GM12873 (cell line): ENCODE data around the gene GPR35.

Experiments used
- TF ChIP-seq, protein P1 (sequence below): IDR thresholded peaks from 2 replicates; pipeline ENCODE4 v1.5.1; 2012; ENCODE audit warnings: low read depth, mild to moderate bottlenecking, moderate library complexity, low read length, control low read depth; ENCODE audit not compliant: insufficient read depth; ENCODE audit errors: missing control alignments

The GPR35 gene

DNA sequence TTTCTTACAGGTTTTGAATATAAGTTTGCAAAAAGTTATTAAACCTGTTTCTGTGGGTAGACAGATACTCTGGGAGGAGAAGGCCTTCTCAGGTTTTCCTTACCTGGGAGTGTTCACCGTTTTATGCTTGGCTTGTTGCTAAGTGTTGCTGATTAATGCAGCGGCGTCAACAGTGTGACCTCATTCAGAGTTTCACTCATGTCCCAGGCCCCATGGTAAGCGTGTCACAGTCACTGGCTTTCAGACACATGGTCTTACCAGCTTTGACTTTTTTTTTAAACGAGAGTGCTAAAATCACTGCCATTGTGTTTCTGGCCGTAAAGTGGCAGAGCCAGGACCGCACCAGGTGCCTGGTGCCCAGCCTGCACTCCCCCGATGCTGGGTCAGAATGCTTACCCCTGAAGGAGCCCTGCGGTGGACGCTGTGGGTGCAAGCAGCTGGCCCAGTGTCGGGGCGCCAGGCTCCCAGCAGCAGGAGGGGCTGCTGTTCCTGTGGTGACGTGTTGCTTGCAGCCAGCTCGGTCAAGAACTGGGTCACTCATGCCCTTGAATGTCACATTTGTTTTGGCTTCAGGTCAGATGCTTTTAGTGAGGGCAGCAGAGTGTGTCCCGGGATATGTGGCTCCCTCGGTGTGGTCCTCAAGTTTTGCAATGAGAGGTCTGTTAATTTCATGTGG lies 35.3 kb upstream of the GPR35 start:
- TF ChIP-seq, protein P1, sequence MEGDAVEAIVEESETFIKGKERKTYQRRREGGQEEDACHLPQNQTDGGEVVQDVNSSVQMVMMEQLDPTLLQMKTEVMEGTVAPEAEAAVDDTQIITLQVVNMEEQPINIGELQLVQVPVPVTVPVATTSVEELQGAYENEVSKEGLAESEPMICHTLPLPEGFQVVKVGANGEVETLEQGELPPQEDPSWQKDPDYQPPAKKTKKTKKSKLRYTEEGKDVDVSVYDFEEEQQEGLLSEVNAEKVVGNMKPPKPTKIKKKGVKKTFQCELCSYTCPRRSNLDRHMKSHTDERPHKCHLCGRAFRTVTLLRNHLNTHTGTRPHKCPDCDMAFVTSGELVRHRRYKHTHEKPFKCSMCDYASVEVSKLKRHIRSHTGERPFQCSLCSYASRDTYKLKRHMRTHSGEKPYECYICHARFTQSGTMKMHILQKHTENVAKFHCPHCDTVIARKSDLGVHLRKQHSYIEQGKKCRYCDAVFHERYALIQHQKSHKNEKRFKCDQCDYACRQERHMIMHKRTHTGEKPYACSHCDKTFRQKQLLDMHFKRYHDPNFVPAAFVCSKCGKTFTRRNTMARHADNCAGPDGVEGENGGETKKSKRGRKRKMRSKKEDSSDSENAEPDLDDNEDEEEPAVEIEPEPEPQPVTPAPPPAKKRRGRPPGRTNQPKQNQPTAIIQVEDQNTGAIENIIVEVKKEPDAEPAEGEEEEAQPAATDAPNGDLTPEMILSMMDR = no peak

DNA sequence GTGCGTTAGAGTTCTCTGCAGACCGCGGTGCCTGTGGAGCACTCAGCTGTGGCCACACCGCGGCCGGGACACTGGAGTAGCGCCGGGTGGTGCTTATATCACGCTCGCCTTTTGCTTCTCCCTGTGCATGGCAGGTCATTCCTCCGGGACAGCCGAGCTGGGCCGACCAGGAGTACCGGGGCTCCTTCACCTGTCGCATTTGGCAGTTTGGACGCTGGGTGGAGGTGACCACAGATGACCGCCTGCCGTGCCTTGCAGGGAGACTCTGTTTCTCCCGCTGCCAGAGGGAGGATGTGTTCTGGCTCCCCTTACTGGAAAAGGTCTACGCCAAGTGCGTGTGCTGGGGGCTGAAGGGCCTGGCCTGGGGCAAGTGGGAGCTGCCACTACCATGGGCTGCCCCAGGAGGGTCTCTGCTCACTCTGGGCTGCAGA lies 34.6 kb upstream of the GPR35 start:
- TF ChIP-seq, protein P1 = no peak

DNA sequence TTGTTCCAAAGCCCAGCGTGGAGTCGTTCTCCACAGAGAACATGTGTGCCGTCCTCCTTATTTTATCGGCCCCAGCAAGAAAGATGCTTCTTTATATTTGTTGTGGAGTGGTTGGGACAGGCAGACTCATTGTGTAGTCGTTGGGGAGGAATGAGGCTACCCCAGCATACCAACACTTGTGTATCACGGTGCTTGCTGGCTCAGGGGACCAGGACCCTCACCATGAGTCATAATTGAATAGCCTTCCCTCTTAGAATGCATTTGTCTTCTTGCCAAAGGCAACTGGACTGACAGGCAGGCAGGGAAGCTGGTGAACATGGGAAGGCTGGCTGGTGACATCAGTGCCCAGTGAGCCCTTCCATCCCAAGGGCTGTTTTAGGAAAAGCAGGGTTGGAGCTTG lies 34.1 kb upstream of the GPR35 start:
- TF ChIP-seq, protein P1 = no peak

DNA sequence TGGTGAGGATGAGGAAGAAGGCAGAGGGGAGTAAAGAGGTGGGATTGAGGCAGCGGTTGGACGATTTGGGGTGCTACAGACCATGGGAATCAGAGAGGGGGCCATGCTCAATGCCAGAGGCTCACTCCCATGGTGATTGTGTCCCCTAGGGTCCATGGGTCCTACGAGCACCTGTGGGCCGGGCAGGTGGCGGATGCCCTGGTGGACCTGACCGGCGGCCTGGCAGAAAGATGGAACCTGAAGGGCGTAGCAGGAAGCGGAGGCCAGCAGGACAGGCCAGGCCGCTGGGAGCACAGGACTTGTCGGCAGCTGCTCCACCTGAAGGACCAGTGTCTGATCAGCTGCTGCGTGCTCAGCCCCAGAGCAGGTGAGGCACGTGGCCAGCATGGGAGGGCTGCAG lies 33.5 kb upstream of the GPR35 start:
- TF ChIP-seq, protein P1 = no peak

DNA sequence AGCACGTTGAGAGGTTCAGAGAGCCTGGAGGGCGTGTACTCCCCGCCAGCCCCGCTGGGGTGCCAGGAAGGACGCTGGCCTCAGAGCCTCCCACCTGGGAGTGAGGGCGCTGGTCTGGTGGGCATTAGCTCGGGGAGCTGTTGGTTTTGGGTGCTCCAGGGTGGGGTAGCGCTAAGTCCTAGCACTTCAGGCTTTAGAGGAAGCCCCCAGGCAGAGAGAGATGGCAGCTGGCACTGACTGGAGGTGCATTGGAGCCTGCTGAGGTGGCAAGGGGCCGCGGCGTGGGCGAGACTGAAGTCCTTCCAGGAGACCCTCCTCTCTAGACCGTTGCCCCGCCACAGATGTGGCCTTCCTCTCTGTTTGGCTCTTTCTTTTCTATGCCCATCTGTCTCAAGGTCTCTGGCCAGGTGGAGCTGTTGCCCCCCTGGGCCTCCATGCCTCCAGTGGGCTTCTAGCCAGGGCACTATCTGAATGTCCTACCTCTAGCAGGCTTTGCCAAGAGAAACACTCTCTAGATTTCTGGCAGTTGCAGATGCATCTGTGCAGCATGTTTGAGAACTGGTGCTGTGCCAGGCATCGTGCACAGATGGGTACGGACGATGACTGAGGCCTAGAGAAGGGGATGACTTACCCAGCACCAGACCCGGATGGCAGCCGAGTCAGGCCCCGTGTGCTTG lies 32.1 kb upstream of the GPR35 start:
- TF ChIP-seq, protein P1 = no peak

DNA sequence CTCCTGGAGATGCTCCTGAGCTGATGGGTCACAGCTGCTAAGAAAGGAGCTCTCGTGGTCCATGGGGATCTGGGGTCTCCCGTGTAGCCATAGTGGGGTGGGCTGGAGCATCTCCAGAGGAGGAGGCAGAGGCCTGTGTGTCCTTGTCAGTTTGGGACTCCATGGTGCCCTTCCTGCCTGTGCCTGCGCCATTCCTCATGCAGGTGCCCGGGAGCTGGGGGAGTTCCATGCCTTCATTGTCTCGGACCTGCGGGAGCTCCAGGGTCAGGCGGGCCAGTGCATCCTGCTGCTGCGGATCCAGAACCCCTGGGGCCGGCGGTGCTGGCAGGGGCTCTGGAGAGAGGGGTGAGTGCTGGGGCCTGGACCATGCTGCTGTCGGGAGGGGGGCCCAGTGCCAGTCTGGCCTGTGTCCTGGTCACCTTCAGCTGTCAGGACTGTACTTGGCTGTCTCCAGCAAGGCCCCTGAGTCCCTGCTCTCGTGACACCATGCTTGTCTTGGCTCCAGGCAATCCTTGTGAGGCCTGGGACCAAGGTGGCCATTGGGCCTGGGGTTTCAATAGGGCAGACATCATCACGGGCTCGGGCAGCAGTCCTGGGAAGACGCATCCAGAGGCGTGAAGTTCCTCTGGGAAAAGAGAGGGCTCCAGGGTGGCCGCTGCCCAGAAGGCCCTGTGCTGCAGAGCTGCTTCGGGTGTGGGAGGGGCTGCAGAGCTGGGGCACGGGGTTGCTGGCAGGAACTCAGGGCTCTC lies 31.4 kb upstream of the GPR35 start:
- TF ChIP-seq, protein P1 = no peak
